ENCODE results near the gene TDRD9.
A peak's percentile ranks its signal among the peaks of the same experiment; 100 is the strongest.

Gene TDRD9

GRCh38 chr14:104034976-104035699 lies 106.9 kb downstream of the TDRD9 start:
- no peak for DNase-seq

- DNase-seq, result no peak
Measured at GRCh38 chr14:104036212-104036611, 108.0 kb downstream of the TDRD9 start.

- DNase-seq, result no peak
Measured at GRCh38 chr14:104037074-104037473, 108.8 kb downstream of the TDRD9 start.

- DNase-seq, result no peak
Measured at GRCh38 chr14:104037903-104038302, 109.6 kb downstream of the TDRD9 start.

GRCh38 chr14:104039214-104039613 lies 111.0 kb downstream of the TDRD9 start:
- no peak for DNase-seq

GRCh38 chr14:104040539-104040938 lies 112.3 kb downstream of the TDRD9 start:
- no peak for DNase-seq

- no peak for DNase-seq
Measured at GRCh38 chr14:104041430-104042104, 113.3 kb downstream of the TDRD9 start.

- DNase-seq, result no peak
Measured at GRCh38 chr14:104044016-104044415, 115.8 kb downstream of the TDRD9 start.

- no peak for DNase-seq
Measured at GRCh38 chr14:104047761-104048160, 119.5 kb downstream of the TDRD9 start.

- DNase-seq, result no peak
Measured at GRCh38 chr14:104048758-104049507, 120.7 kb downstream of the TDRD9 start.

- DNase-seq, result no peak
Measured at GRCh38 chr14:104049576-104050240, 121.5 kb downstream of the TDRD9 start.

GRCh38 chr14:104051092-104051813 lies 123.0 kb downstream of the TDRD9 start:
- DNase-seq, result no peak

GRCh38 chr14:104054222-104054905 lies 126.1 kb downstream of the TDRD9 start:
- DNase-seq, result no peak

- DNase-seq, result no peak
Measured at GRCh38 chr14:104062281-104062680, 134.0 kb downstream of the TDRD9 start.

GRCh38 chr14:104064003-104064402 lies 135.7 kb downstream of the TDRD9 start:
- no peak for DNase-seq

GRCh38 chr14:104066279-104066678 lies 138.0 kb downstream of the TDRD9 start:
- DNase-seq, result no peak

- DNase-seq, result no peak
Measured at GRCh38 chr14:104066719-104067295, 138.6 kb downstream of the TDRD9 start.

- no peak for DNase-seq
Measured at GRCh38 chr14:104069541-104069940, 141.3 kb downstream of the TDRD9 start.

GRCh38 chr14:104072586-104072985 lies 144.3 kb downstream of the TDRD9 start:
- peak in 1 of 2 experiments; percentile 37 for DNase-seq

- DNase-seq, result no peak
Measured at GRCh38 chr14:104073764-104074163, 145.5 kb downstream of the TDRD9 start.

GRCh38 chr14:104075530-104076151 lies 147.4 kb downstream of the TDRD9 start:
- no peak for DNase-seq
